IMR-90 (cell line): Measurements from ENCODE around the gene ATP5MK. TPM values are rescaled to one million over a fixed set of nuclear protein-coding genes. Genes with fewer than 3 reads are reported as not detected.
"Not testable (repeated sequence)": the region's sequence is repeated elsewhere in the genome, so short reads cannot be mapped to it uniquely, and the experiment has no call there.

Experiments used
- ATAC-seq: fragments of 200-7000 bp; cut with Tn5 transposase; 2 replicates; pipeline ENCODE4 v1.9.1; 2020; ENCODE audit warnings: low read depth, mild to moderate bottlenecking, moderate library complexity
- BruUV-seq: library from RNA; stranded (reverse); fragments of 400-500 nt; replicated peaks from 2 replicates; lab custom pipeline; 2021; lab: Mats Ljungman, UMichigan
- CTCF ChIA-PET: fragments of 300-600 bp; formaldehyde crosslinking; extraction: SDS; loops from one replicate; lab custom pipeline; 2021; ENCODE audit warnings: antibody characterized with exemption; lab: Yijun Ruan, JAX
- POLR2A ChIA-PET: fragments of 300-600 bp; sonication (Branson Sonifier 250); formaldehyde crosslinking; loops from one replicate; lab custom pipeline; 2022; ENCODE audit warnings: antibody characterized with exemption; ENCODE audit not compliant: unreplicated experiment; lab: Charles Lee
- DNase-seq: peaks from one replicate; pipeline ENCODE4 v3.0.0; 2013
- H2AFZ ChIP-seq: replicated peaks from 2 replicates; pipeline ENCODE3; 2013; ENCODE audit warnings: low read length, mild to moderate bottlenecking; ENCODE audit not compliant: poor library complexity
- H2AK5ac ChIP-seq: 2 replicates; pipeline ENCODE4 v1.6.1; 2013; ENCODE audit warnings: low read depth, low read length, inconsistent platforms
- H2AK9ac ChIP-seq: replicated peaks from 2 replicates; pipeline ENCODE3; 2013; ENCODE audit warnings: mild to moderate bottlenecking, low read depth, low read length, moderate library complexity; ENCODE audit not compliant: poor library complexity
- H2BK120ac ChIP-seq: 2 replicates; pipeline ENCODE4 v1.6.1; 2013; ENCODE audit warnings: low read depth, low read length, inconsistent platforms
- H2BK15ac ChIP-seq: 3 replicates; pipeline ENCODE4 v1.6.1; 2013; ENCODE audit warnings: low read depth, low read length, inconsistent platforms
- H2BK20ac ChIP-seq: 2 replicates; pipeline ENCODE4 v1.6.1; 2013; ENCODE audit warnings: low read depth, mild to moderate bottlenecking, inconsistent platforms, low read length, moderate library complexity
- H2BK5ac ChIP-seq: 2 replicates; pipeline ENCODE4 v1.6.1; 2013; ENCODE audit warnings: mild to moderate bottlenecking, low read depth, low read length, inconsistent platforms; ENCODE audit not compliant: poor library complexity, severe bottlenecking
- H3K14ac ChIP-seq: replicated peaks from 2 replicates; pipeline ENCODE4 v1.6.1; 2013; ENCODE audit warnings: low read depth, low read length, inconsistent platforms
- H3K18ac ChIP-seq: 2 replicates; pipeline ENCODE4 v1.6.1; 2013; ENCODE audit warnings: low read depth, low read length, control low read depth
- H3K23ac ChIP-seq: 2 replicates; pipeline ENCODE4 v1.6.1; 2013; ENCODE audit warnings: low read depth, low read length, inconsistent platforms
- H3K27ac ChIP-seq: 2 replicates; pipeline ENCODE4 v1.5.1; 2013; ENCODE audit warnings: mild to moderate bottlenecking, control low read depth, low read length; ENCODE audit not compliant: insufficient read depth
- H3K27me3 ChIP-seq: 2 replicates; pipeline ENCODE4 v1.6.1; 2013; ENCODE audit warnings: low read length; ENCODE audit not compliant: control insufficient read depth, insufficient read depth
- H3K36me3 ChIP-seq: 2 replicates; pipeline ENCODE4 v1.6.1; 2013; ENCODE audit warnings: low read length, mixed read lengths; ENCODE audit not compliant: control insufficient read depth, insufficient read depth
- H3K4ac ChIP-seq: 2 replicates; pipeline ENCODE4 v1.6.1; 2013; ENCODE audit warnings: low read depth, low read length, inconsistent platforms
- H3K4me1 ChIP-seq: 2 replicates; pipeline ENCODE4 v1.6.1; 2013; ENCODE audit warnings: low read length, mixed read lengths; ENCODE audit not compliant: control insufficient read depth, insufficient read depth
- H3K4me2 ChIP-seq: 2 replicates; pipeline ENCODE4 v1.6.1; 2013; ENCODE audit warnings: low read depth, mild to moderate bottlenecking, control low read depth, low read length, moderate library complexity
- H3K4me3 ChIP-seq: 2 replicates; pipeline ENCODE4 v1.5.1; 2013; ENCODE audit warnings: low read depth, mild to moderate bottlenecking, control low read depth, low read length, moderate library complexity; ENCODE audit not compliant: insufficient read depth
- H3K56ac ChIP-seq: 2 replicates; pipeline ENCODE4 v1.6.1; 2013; ENCODE audit warnings: low read length, inconsistent platforms; ENCODE audit not compliant: insufficient read depth; ENCODE audit errors: extremely low read depth
- H3K79me1 ChIP-seq, 2 experiments: 2 replicates each; pipeline ENCODE4 v1.6.1; 2013; ENCODE audit warnings: low read length in 2 of 2, inconsistent platforms in 1 of 2, low read depth in 1 of 2
- H3K9ac ChIP-seq: 2 replicates; pipeline ENCODE4 v1.6.1; 2013; ENCODE audit warnings: low read depth, low read length, control low read depth
- H3K9me1 ChIP-seq: 2 replicates; pipeline ENCODE4 v1.6.1; 2013; ENCODE audit warnings: low read length, inconsistent platforms; ENCODE audit not compliant: insufficient read depth
- H3K9me3 ChIP-seq: 2 replicates; pipeline ENCODE4 v1.6.1; 2013; ENCODE audit warnings: low read length; ENCODE audit not compliant: control insufficient read depth, insufficient read depth
- H4K20me1 ChIP-seq: 2 replicates; pipeline ENCODE4 v1.6.1; 2013; ENCODE audit warnings: low read length, inconsistent platforms; ENCODE audit not compliant: insufficient read depth
- H4K5ac ChIP-seq: 2 replicates; pipeline ENCODE4 v1.6.1; 2013; ENCODE audit warnings: mild to moderate bottlenecking, low read depth, low read length, control low read depth
- H4K8ac ChIP-seq, 2 experiments: 2 replicates each; pipeline ENCODE4 v1.6.1; 2013; ENCODE audit warnings: low read depth in 2 of 2, low read length in 2 of 2, control low read depth in 1 of 2, inconsistent platforms in 1 of 2
- H4K91ac ChIP-seq: 2 replicates; pipeline ENCODE4 v1.6.1; 2013; ENCODE audit warnings: low read depth, low read length, inconsistent platforms; ENCODE audit not compliant: insufficient read depth
- whole genome bisulfite sequencing, 2 experiments: methylation state at CpG; one replicate each; pipeline versions ENCODE4 v1.1.5 to v1.1.7; 2013; ENCODE audit warnings: missing lambda C conversion rate in 2 of 2; ENCODE audit not compliant: insufficient read length in 1 of 2; ENCODE audit errors: extremely low coverage in 2 of 2; 5-methylcytosine and 5-hydroxymethylcytosine counted together
- dilution Hi-C: fragments of 300-500 bp; cut with HindIII; formaldehyde crosslinking; loops from one replicate; pipeline ENCODE4 v1.14.3; 2018; ENCODE audit warnings: low sequenced_read_pairs; ENCODE audit not compliant: unreplicated experiment
- in situ Hi-C: fragments of 300-500 bp; cut with MboI; formaldehyde crosslinking; loops from 3 replicates; pipeline ENCODE4 v1.14.3; 2019; ENCODE audit warnings: low sequenced_read_pairs, inconsistent platforms, mixed read lengths
- intact Hi-C: fragments of 100-400 bp; cut with micrococcal nuclease; formaldehyde crosslinking; loops from 2 replicates; pipeline ENCODE4 v1.10.0; 2022
- polyA plus RNA-seq, 3 experiments: library from polyadenylated mRNA; depleted of rRNA; stranded (reverse); fragments of >200 nt; gene quantifications; 2 replicates each; pipeline ENCODE4 v1.2.3, GENCODE V29; 2012; ENCODE audit warnings: low replicate concordance in 1 of 3
- total RNA-seq: library from RNA; depleted of rRNA; stranded (reverse); fragments of >200 nt; gene quantifications from 2 replicates; pipeline ENCODE4 v1.2.3, GENCODE V29; 2012

ATP5MK gene
- total and polyA plus RNA-seq, 2 of the 4 experiments (the other 2 are of a cell fraction) = 73.4 to 101 TPM

- H2BK120ac ChIP-seq, H4K5ac ChIP-seq, H4K91ac ChIP-seq, H3K27me3 ChIP-seq, H3K79me1 ChIP-seq, H3K27ac ChIP-seq, H2BK15ac ChIP-seq, H2BK5ac ChIP-seq, H4K20me1 ChIP-seq, in situ Hi-C loops, H3K9ac ChIP-seq, H2BK20ac ChIP-seq, H3K56ac ChIP-seq, DNase-seq, H3K14ac ChIP-seq, H2AK9ac ChIP-seq, H3K23ac ChIP-seq, H3K4ac ChIP-seq, H2AK5ac ChIP-seq, H3K4me2 ChIP-seq, H3K4me1 ChIP-seq, ATAC-seq, H2AFZ ChIP-seq, dilution Hi-C loops, BruUV-seq, H3K9me3 ChIP-seq, H4K8ac ChIP-seq, H3K18ac ChIP-seq, H3K9me1 ChIP-seq, H3K36me3 ChIP-seq, POLR2A ChIA-PET, intact Hi-C loops, H3K4me3 ChIP-seq: not testable (repeated sequence)
- no CpG with 5 or more reads among the region's 4 CpGs for WGBS, 2 experiments
- CTCF ChIA-PET = interaction anchor here (1.3 kb wide), 1 partner anchor 396 kb away, joined by 3 read pairs; no protein-coding TSS in a partner anchor
These were observed 36.8 kb downstream of the ATP5MK start for GRCh38 chr10:103359493-103359892.
